IPS-20b (cell line): ENCODE data around the gene GSG1L.

Source experiments
- H3K27ac ChIP-seq: one replicate; pipeline ENCODE4 v1.5.1; 2013; ENCODE audit warnings: low read length
- H3K27me3 ChIP-seq: 2 replicates; pipeline ENCODE4 v1.6.1; 2013; ENCODE audit warnings: mild to moderate bottlenecking, low read length, inconsistent platforms; ENCODE audit not compliant: insufficient read depth
- H3K36me3 ChIP-seq: 2 replicates; pipeline ENCODE4 v1.6.1; 2013; ENCODE audit warnings: low read depth, mild to moderate bottlenecking, inconsistent platforms, low read length, moderate library complexity; ENCODE audit not compliant: insufficient read depth
- H3K4me1 ChIP-seq: 2 replicates; pipeline ENCODE4 v1.6.1; 2013; ENCODE audit warnings: mild to moderate bottlenecking, control low read depth, inconsistent platforms, low read length, moderate library complexity; ENCODE audit not compliant: insufficient read depth
- H3K4me3 ChIP-seq: 2 replicates; pipeline ENCODE4 v1.5.1; 2013; ENCODE audit warnings: mild to moderate bottlenecking, low read length, inconsistent platforms
- H3K9ac ChIP-seq: 2 replicates; pipeline ENCODE4 v1.6.1; 2013; ENCODE audit warnings: low read depth, mild to moderate bottlenecking, inconsistent platforms, low read length, moderate library complexity
- H3K9me3 ChIP-seq: 2 replicates; pipeline ENCODE4 v1.6.1; 2013; ENCODE audit warnings: mild to moderate bottlenecking, low read depth, low read length, inconsistent platforms; ENCODE audit not compliant: insufficient read depth

GSG1L gene

GRCh38 chr16:28035866-28036393 is 27.6 kb downstream of the GSG1L start:
- H3K27me3 ChIP-seq, result no peaks in the 10 kb centered on the region
- no peak overlapping the region for H3K9ac ChIP-seq
- no peaks in the 10 kb centered on the region for H3K36me3 ChIP-seq
- no peaks in the 10 kb centered on the region for H3K9me3 ChIP-seq
- H3K4me1 ChIP-seq, result no peaks in the 10 kb centered on the region
- no peak overlapping the region for H3K4me3 ChIP-seq
- H3K27ac ChIP-seq, result no peak overlapping the region

- Histone ChIP-seq H3K27me3 (no peaks in the 10 kb centered on the region), H3K4me1 (no peaks in the 10 kb centered on the region), H3K9me3 (no peaks in the 10 kb centered on the region), H3K9ac (no peak overlapping the region), H3K4me3 (no peak overlapping the region), H3K36me3 (no peaks in the 10 kb centered on the region), H3K27ac (no peak overlapping the region)
Measured at GRCh38 chr16:28033870-28034269, 29.6 kb downstream of the GSG1L start.

GRCh38 chr16:28029387-28030002 is 34.0 kb downstream of the GSG1L start:
- H3K27me3 ChIP-seq, result no peaks in the 10 kb centered on the region
- H3K4me1 ChIP-seq, result no peaks in the 10 kb centered on the region
- no peak overlapping the region for H3K27ac ChIP-seq
- no peak overlapping the region for H3K4me3 ChIP-seq
- no peak overlapping the region for H3K9ac ChIP-seq
- H3K36me3 ChIP-seq, result no peaks in the 10 kb centered on the region
- no peaks in the 10 kb centered on the region for H3K9me3 ChIP-seq

GRCh38 chr16:28027055-28027454 is 36.5 kb downstream of the GSG1L start:
- Histone ChIP-seq H3K27me3 (no peaks in the 10 kb centered on the region), H3K27ac (no peak overlapping the region), H3K4me3 (no peak overlapping the region), H3K9me3 (no peaks in the 10 kb centered on the region), H3K9ac (no peak overlapping the region), H3K4me1 (no peaks in the 10 kb centered on the region), H3K36me3 (no peaks in the 10 kb centered on the region)

GRCh38 chr16:28025631-28026030 is 37.9 kb downstream of the GSG1L start:
- Histone ChIP-seq H3K9ac (no peak overlapping the region), H3K4me3 (no peak overlapping the region), H3K4me1 (no peaks in the 10 kb centered on the region), H3K9me3 (no peaks in the 10 kb centered on the region), H3K27ac (no peak overlapping the region), H3K36me3 (no peaks in the 10 kb centered on the region), H3K27me3 (no peaks in the 10 kb centered on the region)

- no peaks in the 10 kb centered on the region for H3K9me3 ChIP-seq
- H3K27ac ChIP-seq, result no peak overlapping the region
- H3K9ac ChIP-seq, result no peak overlapping the region
- H3K27me3 ChIP-seq, result no peaks in the 10 kb centered on the region
- H3K4me1 ChIP-seq, result no peaks in the 10 kb centered on the region
- H3K36me3 ChIP-seq, result no peaks in the 10 kb centered on the region
- no peak overlapping the region for H3K4me3 ChIP-seq
Measured at GRCh38 chr16:28019218-28019617, 44.3 kb downstream of the GSG1L start.

- no peak overlapping the region for H3K27ac ChIP-seq
- H3K9me3 ChIP-seq, result no peaks in the 10 kb centered on the region
- no peaks in the 10 kb centered on the region for H3K27me3 ChIP-seq
- H3K4me3 ChIP-seq, result no peak overlapping the region
- H3K4me1 ChIP-seq, result no peaks in the 10 kb centered on the region
- no peak overlapping the region for H3K9ac ChIP-seq
- H3K36me3 ChIP-seq, result no peaks in the 10 kb centered on the region
Measured at GRCh38 chr16:28014851-28015250, 48.7 kb downstream of the GSG1L start.

- H3K27ac ChIP-seq, result no peak overlapping the region
- no peaks in the 10 kb centered on the region for H3K4me1 ChIP-seq
- H3K9ac ChIP-seq, result no peak overlapping the region
- H3K9me3 ChIP-seq, result no peaks in the 10 kb centered on the region
- H3K4me3 ChIP-seq, result no peak overlapping the region
- no peaks in the 10 kb centered on the region for H3K36me3 ChIP-seq
- H3K27me3 ChIP-seq, result no peaks in the 10 kb centered on the region
Measured at GRCh38 chr16:28013878-28014277, 49.6 kb downstream of the GSG1L start.

- no peaks in the 10 kb centered on the region for H3K36me3 ChIP-seq
Measured at GRCh38 chr16:28013392-28013791, 50.1 kb downstream of the GSG1L start.

GRCh38 chr16:28011971-28012445 is 51.5 kb downstream of the GSG1L start:
- H3K9ac ChIP-seq, result no peak overlapping the region
- H3K4me3 ChIP-seq, result no peak overlapping the region
- no peaks in the 10 kb centered on the region for H3K9me3 ChIP-seq
- H3K27me3 ChIP-seq, result no peaks in the 10 kb centered on the region
- no peaks in the 10 kb centered on the region for H3K36me3 ChIP-seq
- no peak overlapping the region for H3K27ac ChIP-seq
- H3K4me1 ChIP-seq, result no peaks in the 10 kb centered on the region

More at GRCh38 chr16:28013392-28013791, 50.1 kb downstream of the GSG1L start:
- Histone ChIP-seq H3K27ac (no peak overlapping the region), H3K4me1 (no peaks in the 10 kb centered on the region), H3K4me3 (no peak overlapping the region), H3K9me3 (no peaks in the 10 kb centered on the region), H3K27me3 (no peaks in the 10 kb centered on the region), H3K9ac (no peak overlapping the region)

GRCh38 chr16:28011223-28011622 is 52.3 kb downstream of the GSG1L start:
- no peaks in the 10 kb centered on the region for H3K27me3 ChIP-seq
- H3K4me1 ChIP-seq, result no peaks in the 10 kb centered on the region
- H3K4me3 ChIP-seq, result no peak overlapping the region
- no peak overlapping the region for H3K9ac ChIP-seq
- no peaks in the 10 kb centered on the region for H3K36me3 ChIP-seq
- no peaks in the 10 kb centered on the region for H3K9me3 ChIP-seq
- H3K27ac ChIP-seq, result no peak overlapping the region

GRCh38 chr16:28010671-28011070 is 52.8 kb downstream of the GSG1L start:
- Histone ChIP-seq H3K36me3 (no peaks in the 10 kb centered on the region), H3K9ac (no peak overlapping the region), H3K4me3 (no peak overlapping the region), H3K27ac (no peak overlapping the region), H3K9me3 (no peaks in the 10 kb centered on the region), H3K4me1 (no peaks in the 10 kb centered on the region), H3K27me3 (no peaks in the 10 kb centered on the region)
